GM23248 (cell line): ENCODE measurements around the gene AJM1. TPM values are rescaled to one million over a fixed set of nuclear protein-coding genes. Genes with fewer than 3 reads are reported as not detected.
A peak's percentile ranks its signal among the peaks of the same experiment; 100 is the strongest.
"Not testable (repeated sequence)": the region's sequence is repeated elsewhere in the genome, so short reads cannot be mapped to it uniquely, and the experiment has no call there.

Experiments used
- DNase-seq: peaks from one replicate; pipeline ENCODE4 v3.0.0-alpha.2; 2015
- H2AFZ ChIP-seq: fragments of 200-600 bp; sonication (generic); 2 replicates; pipeline ENCODE4 v1.6.1; 2016; ENCODE audit warnings: antibody characterized with exemption
- H3F3A ChIP-seq: fragments of 200-600 bp; sonication (generic); 2 replicates; pipeline ENCODE4 v1.6.1; 2016; ENCODE audit warnings: mild to moderate bottlenecking, antibody characterized with exemption, mixed run types; ENCODE audit not compliant: insufficient read depth
- H3K27ac ChIP-seq: fragments of 200-600 bp; sonication (generic); 2 replicates; pipeline ENCODE4 v1.5.1; 2016; ENCODE audit warnings: mild to moderate bottlenecking
- H3K27me3 ChIP-seq: fragments of 200-600 bp; sonication (generic); replicated peaks from 2 replicates; pipeline ENCODE4 v1.6.1; 2016; ENCODE audit warnings: mild to moderate bottlenecking; ENCODE audit not compliant: insufficient read depth
- H3K36me3 ChIP-seq: fragments of 200-600 bp; sonication (generic); 2 replicates; pipeline ENCODE4 v1.6.1; 2016; ENCODE audit warnings: low read depth, mild to moderate bottlenecking
- H3K4me1 ChIP-seq: fragments of 200-600 bp; sonication (generic); 2 replicates; pipeline ENCODE4 v1.6.1; 2016; ENCODE audit warnings: mild to moderate bottlenecking; ENCODE audit not compliant: insufficient read depth
- H3K4me2 ChIP-seq: fragments of 200-600 bp; sonication (generic); one replicate; pipeline ENCODE4 v1.6.1; 2016; ENCODE audit warnings: mild to moderate bottlenecking; ENCODE audit not compliant: unreplicated experiment
- H3K4me3 ChIP-seq: fragments of 200-600 bp; sonication (generic); 2 replicates; pipeline ENCODE4 v1.5.1; 2016; ENCODE audit warnings: mild to moderate bottlenecking
- H3K79me2 ChIP-seq: fragments of 200-600 bp; sonication (generic); 2 replicates; pipeline ENCODE4 v1.6.1; 2016; ENCODE audit warnings: mild to moderate bottlenecking; ENCODE audit not compliant: insufficient read depth
- H3K9ac ChIP-seq: fragments of 200-600 bp; sonication (generic); 2 replicates; pipeline ENCODE4 v1.6.1; 2016; ENCODE audit warnings: mild to moderate bottlenecking
- H3K9me2 ChIP-seq: fragments of 200-600 bp; sonication (generic); 2 replicates; pipeline ENCODE4 v1.6.1; 2016; ENCODE audit warnings: mixed run types, mild to moderate bottlenecking, moderate library complexity; ENCODE audit not compliant: insufficient read depth
- H3K9me3 ChIP-seq: fragments of 200-600 bp; sonication (generic); one replicate; pipeline ENCODE4 v1.6.1; 2017; ENCODE audit warnings: low read depth
- H4K20me1 ChIP-seq: fragments of 200-600 bp; sonication (generic); 2 replicates; pipeline ENCODE4 v1.6.0; 2016; ENCODE audit not compliant: insufficient read depth
- EZH2 ChIP-seq: fragments of 200-600 bp; sonication (generic); IDR thresholded peaks from 2 replicates; pipeline ENCODE4 v1.6.1; 2018; ENCODE audit warnings: antibody characterized with exemption, mild to moderate bottlenecking; ENCODE audit not compliant: insufficient read depth, poor library complexity, severe bottlenecking
- EZH2phosphoT487 ChIP-seq: fragments of 200-600 bp; sonication (generic); IDR thresholded peaks from 2 replicates; pipeline ENCODE4 v1.6.1; 2018; ENCODE audit warnings: antibody characterized with exemption, moderate library complexity, mild to moderate bottlenecking, low read depth; ENCODE audit not compliant: insufficient read depth
- WGBS, 2 experiments: methylation state at CpG; one replicate each; pipeline ENCODE4 v1.1.6; 2015 to 2017; ENCODE audit warnings: low lambda C conversion rate in 2 of 2, low coverage in 1 of 2; ENCODE audit errors: missing lambda C conversion rate in 2 of 2; 5-methylcytosine and 5-hydroxymethylcytosine counted together
- in situ Hi-C: fragments of 300-500 bp; cut with MboI; formaldehyde crosslinking; loops from 2 replicates; pipeline ENCODE4 v1.15.0; 2020
- polyA plus RNA-seq: library from polyadenylated mRNA; unstranded; fragments of >200 nt; fragmentation: Nextera tagmentation; extraction: Ambion mirVana; gene quantifications from 2 replicates; pipeline ENCODE4 v1.2.1, GENCODE V29; 2016
- total RNA-seq: library from RNA; depleted of rRNA; stranded (reverse); fragments of >200 nt; shearing (Covaris generic); gene quantifications from 2 replicates; pipeline ENCODE4 v1.2.3, GENCODE V29; 2014

AJM1 gene
- total and polyA plus RNA-seq, 2 experiments from 2014 or later: 1.1 to 1.4 TPM

DNA sequence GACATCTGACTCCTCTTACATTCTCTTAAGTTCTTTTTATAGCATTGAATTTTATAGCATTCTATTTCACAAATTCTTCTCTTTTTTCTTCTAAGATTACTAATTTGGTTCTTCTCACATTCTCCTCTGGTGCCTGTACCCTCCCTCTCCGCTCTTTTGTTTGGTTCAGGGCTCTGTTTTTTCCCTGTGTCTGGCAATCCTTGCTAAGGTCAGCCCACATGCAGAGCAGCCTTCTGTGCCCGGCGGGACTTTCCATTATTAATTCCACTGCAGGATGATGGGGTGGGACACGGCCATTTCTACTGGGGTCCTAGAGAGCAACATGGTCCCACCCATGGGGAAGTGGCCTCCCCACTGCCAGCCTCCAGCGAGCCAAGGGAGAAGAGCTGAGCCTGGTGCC is 34.2 kb downstream of the AJM1 start:
- no peaks in the 10 kb centered on the region for H3K36me3 ChIP-seq
- H3F3A ChIP-seq: no peaks in the 10 kb centered on the region
- H3K27me3 ChIP-seq: no peaks in the 10 kb centered on the region
- 44 to 61% methylated on average over 5 of the region's 5 CpGs for WGBS, 2 experiments
- TF ChIP-seq EZH2: no peak
- TF ChIP-seq EZH2phosphoT487: no peak
- no peak overlapping the region for H2AFZ ChIP-seq
- no peaks in the 10 kb centered on the region for H4K20me1 ChIP-seq
- no peaks in the 10 kb centered on the region for H3K9me3 ChIP-seq
- no peak overlapping the region for H3K9ac ChIP-seq
- no peak overlapping the region for H3K4me3 ChIP-seq
- in situ Hi-C loops: no loop called here
- H3K4me1 ChIP-seq: no peaks in the 10 kb centered on the region
- no peaks in the 10 kb centered on the region for H3K9me2 ChIP-seq
- no peaks in the 10 kb centered on the region for H3K79me2 ChIP-seq
- no peak overlapping the region for H3K27ac ChIP-seq
- no peak for DNase-seq
- no peak overlapping the region for H3K4me2 ChIP-seq

GRCh38 chr9:136880651-136881050 is 38.4 kb downstream of the AJM1 start:
- no peaks in the 10 kb centered on the region for H3K9me2 ChIP-seq
- H3F3A ChIP-seq: 0 out of 2 replicates have a peak, but pooled peaks cover 9% of the 10 kb centered on the region
- no peaks in the 10 kb centered on the region for H3K27me3 ChIP-seq
- H3K27ac ChIP-seq: no peak overlapping the region
- H3K4me3 ChIP-seq: no peak overlapping the region
- H3K79me2 ChIP-seq: no peaks in the 10 kb centered on the region
- H4K20me1 ChIP-seq: no peaks in the 10 kb centered on the region
- no peaks in the 10 kb centered on the region for H3K36me3 ChIP-seq
- WGBS, 2 experiments: 77 to 78% methylated on average over 7 to 11 of the region's 11 CpGs
- H3K9ac ChIP-seq: no peak overlapping the region
- TF ChIP-seq EZH2 (no peak), EZH2phosphoT487 (no peak)
- H3K9me3 ChIP-seq: no peaks in the 10 kb centered on the region
- in situ Hi-C loops: no loop called here
- DNase-seq: no peak
- H3K4me1 ChIP-seq: peaks cover 10% of the 10 kb centered on the region
- H3K4me2 ChIP-seq: no peak overlapping the region
- H2AFZ ChIP-seq: no peak overlapping the region

DNA sequence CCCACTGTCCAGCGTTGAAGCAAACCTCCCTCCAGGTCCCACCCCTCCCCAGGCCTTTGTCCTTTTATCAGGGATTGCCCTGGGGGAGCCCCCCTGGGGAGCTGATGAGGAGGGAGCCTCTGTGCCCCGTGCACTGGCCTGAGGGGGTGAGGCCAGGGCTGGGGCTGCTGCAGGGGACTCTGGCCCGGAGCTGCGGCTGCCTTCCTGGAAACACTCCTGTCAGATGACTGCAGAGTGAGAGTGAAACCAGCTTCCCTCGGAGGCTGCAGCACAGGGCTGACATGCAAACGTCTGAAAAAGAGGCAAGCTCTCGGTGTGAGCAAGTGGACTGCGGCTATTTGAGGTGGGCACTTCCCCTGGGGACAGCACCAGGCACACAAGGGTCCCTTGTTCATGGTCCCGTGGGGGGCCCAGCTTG is 39.4 kb downstream of the AJM1 start:
- TF ChIP-seq EZH2 (no peak), EZH2phosphoT487 (no peak)
- Histone ChIP-seq H2AFZ (peak overlapping the region; percentile 69), H3K27ac (no peak overlapping the region), H3F3A (0 out of 2 replicates have a peak, but pooled peaks cover 9% of the 10 kb centered on the region), H3K9me3 (no peaks in the 10 kb centered on the region), H3K36me3 (no peaks in the 10 kb centered on the region), H3K4me2 (no peak overlapping the region), H3K27me3 (no peaks in the 10 kb centered on the region), H3K9ac (peak overlapping the region; percentile 50; the same call in 1 of the 2 replicates), H3K79me2 (peaks cover under 1% of the 10 kb centered on the region), H3K4me1 (peaks cover 10% of the 10 kb centered on the region), H3K4me3 (no peak overlapping the region), H3K9me2 (no peaks in the 10 kb centered on the region), H4K20me1 (no peaks in the 10 kb centered on the region)
- WGBS, 2 experiments: 31 to 36% methylated on average over 9 of the region's 9 CpGs
- in situ Hi-C loops: no loop called here
- peak; percentile 57 for DNase-seq

GRCh38 chr9:136882109-136882946 is 40.0 kb downstream of the AJM1 start:
- H2AFZ ChIP-seq: peak overlapping the region; percentile 69
- no peaks in the 10 kb centered on the region for H3K36me3 ChIP-seq
- peak; percentile 91 for DNase-seq
- peaks cover 10% of the 10 kb centered on the region for H3K4me1 ChIP-seq
- no peaks in the 10 kb centered on the region for H3K27me3 ChIP-seq
- WGBS, 2 experiments: 25 to 32% methylated on average over 16 to 18 of the region's 19 CpGs
- in situ Hi-C loops: no loop called here
- H3K9me3 ChIP-seq: no peaks in the 10 kb centered on the region
- 0 out of 2 replicates have a peak, but pooled peaks cover 9% of the 10 kb centered on the region for H3F3A ChIP-seq
- TF ChIP-seq EZH2: no peak
- TF ChIP-seq EZH2phosphoT487: no peak
- peak overlapping the region; percentile 58 for H3K4me2 ChIP-seq
- peak overlapping the region; percentile 41 for H3K4me3 ChIP-seq
- H3K9ac ChIP-seq: peak overlapping the region; percentile 50
- H3K27ac ChIP-seq: peak overlapping the region; percentile 11; the same call in 1 of the 2 replicates
- H3K79me2 ChIP-seq: peaks cover 7% of the 10 kb centered on the region
- H3K9me2 ChIP-seq: no peaks in the 10 kb centered on the region
- H4K20me1 ChIP-seq: no peaks in the 10 kb centered on the region

DNA sequence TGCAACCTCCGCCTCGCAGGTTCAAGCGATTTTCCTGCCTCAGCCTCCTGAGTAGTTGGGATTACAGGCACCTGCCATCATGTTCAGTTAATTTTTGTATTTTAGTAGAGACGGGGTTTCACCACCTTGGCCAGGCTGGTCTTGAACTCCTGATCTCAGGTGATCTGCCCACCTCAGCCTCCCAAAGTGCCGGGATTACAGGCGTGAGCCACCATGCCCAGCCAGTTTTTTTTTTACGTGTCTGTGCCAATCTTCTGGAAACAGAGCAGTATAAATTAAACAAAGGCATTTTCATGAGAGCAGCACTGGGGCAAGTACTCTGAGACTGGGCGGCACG is 40.6 kb downstream of the AJM1 start:
- H3F3A ChIP-seq, H3K9me3 ChIP-seq, H3K4me1 ChIP-seq, H3K9me2 ChIP-seq, H3K36me3 ChIP-seq, DNase-seq, in situ Hi-C loops, H3K27ac ChIP-seq, H3K9ac ChIP-seq, H4K20me1 ChIP-seq, H3K27me3 ChIP-seq: not testable (repeated sequence)
- H3K79me2 ChIP-seq: peaks cover 13% of the 10 kb centered on the region
- H2AFZ ChIP-seq: peak overlapping the region; percentile 69; the same call in 1 of the 2 replicates
- peak overlapping the region; percentile 41; the same call in 1 of the 2 replicates for H3K4me3 ChIP-seq
- peak overlapping the region; percentile 58 for H3K4me2 ChIP-seq
- 90 to 96% methylated on average over 9 of the region's 9 CpGs for WGBS, 2 experiments

GRCh38 chr9:136883670-136884069 is 41.4 kb downstream of the AJM1 start:
- H3F3A ChIP-seq, H3K27ac ChIP-seq, DNase-seq, H2AFZ ChIP-seq, H3K27me3 ChIP-seq, H4K20me1 ChIP-seq, in situ Hi-C loops, H3K36me3 ChIP-seq, H3K9ac ChIP-seq, H3K4me3 ChIP-seq, H3K9me2 ChIP-seq, H3K4me1 ChIP-seq, H3K4me2 ChIP-seq, H3K9me3 ChIP-seq: not testable (repeated sequence)
- WGBS, 2 experiments: 81 to 86% methylated on average over 9 to 10 of the region's 10 CpGs
- peaks cover 20% of the 10 kb centered on the region for H3K79me2 ChIP-seq
